GM12872 (cell line): ENCODE measurements around the gene YTHDF2.

Experiments
- CTCF ChIP-seq: IDR thresholded peaks from 3 replicates; pipeline ENCODE4 v1.5.1; 2011; ENCODE audit warnings: low read depth, mild to moderate bottlenecking, low read length, moderate library complexity; ENCODE audit not compliant: insufficient read depth

The YTHDF2 gene

GRCh38 chr1:28812669-28813468 lies 76.1 kb downstream of the YTHDF2 start:
- no peak for TF ChIP-seq CTCF

GRCh38 chr1:28813931-28814465 lies 77.3 kb downstream of the YTHDF2 start:
- no peak for TF ChIP-seq CTCF

- TF ChIP-seq CTCF: no peak
These were observed 78.9 kb downstream of the YTHDF2 start for GRCh38 chr1:28815533-28816185.

- no peak for TF ChIP-seq CTCF
These were observed 80.4 kb downstream of the YTHDF2 start for GRCh38 chr1:28817133-28817532.

- no peak for TF ChIP-seq CTCF
These were observed 82.3 kb downstream of the YTHDF2 start for GRCh38 chr1:28819020-28819419.
